IPS DF 4.7 (cell line): Measurements from ENCODE around the gene ZNF286A.
"Not testable (repeated sequence)": the region's sequence is repeated elsewhere in the genome, so short reads cannot be mapped to it uniquely, and the experiment has no call there.

Source experiments
- DNase-seq: peaks from one replicate; pipeline ENCODE4 v3.0.0-alpha.2; 2013; ENCODE audit warnings: low spot score; ENCODE audit errors: extremely low read depth

Gene ZNF286A

GRCh38 chr17:15698967-15699366 is 585 bp upstream of the ZNF286A start:
- DNase-seq, result not testable (repeated sequence)

DNA sequence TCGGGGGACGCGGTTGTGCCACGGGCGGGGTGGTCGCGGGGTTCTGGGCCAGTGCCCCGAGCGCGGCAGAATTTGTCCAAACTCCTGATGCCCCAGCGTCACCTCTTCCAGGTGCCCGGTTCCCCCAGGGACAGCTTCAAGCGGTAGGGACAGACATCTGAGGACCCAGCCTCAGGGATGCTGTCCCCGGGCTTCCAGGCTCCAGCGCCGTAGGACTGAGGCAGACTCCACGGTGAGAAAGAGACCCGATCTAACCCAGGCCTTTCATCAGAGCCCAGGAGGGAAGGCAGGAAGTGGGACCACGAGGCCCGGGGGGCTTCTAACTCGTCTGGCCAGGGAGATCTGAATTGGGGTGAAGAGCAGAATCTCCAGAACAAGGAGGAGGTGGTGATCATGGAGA is 385 bp downstream of the ZNF286A start:
- DNase-seq, result not testable (repeated sequence)

DNA sequence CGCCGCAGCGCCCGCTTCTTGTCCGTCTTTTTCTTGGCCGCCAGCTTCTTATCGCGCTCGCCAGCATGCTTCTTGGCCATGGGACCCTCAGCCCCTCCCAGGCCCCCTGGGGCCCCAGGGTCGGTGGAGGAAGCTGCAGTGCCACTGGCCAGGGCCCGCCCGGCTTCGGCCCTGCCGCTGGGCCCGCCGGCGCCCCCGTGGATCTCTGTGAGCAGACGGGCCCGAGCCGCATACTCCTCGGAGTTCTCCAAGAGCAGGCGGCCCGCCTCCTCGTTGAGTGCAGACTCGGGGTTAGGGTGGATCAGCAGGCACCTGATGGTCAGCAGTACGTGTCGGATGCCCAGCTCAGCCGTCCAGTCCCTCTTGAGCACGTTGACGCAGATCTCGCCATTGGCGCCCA is 4.7 kb downstream of the ZNF286A start:
- DNase-seq, result not testable (repeated sequence)

GRCh38 chr17:15704813-15705212 is 5.3 kb downstream of the ZNF286A start:
- not testable (repeated sequence) for DNase-seq

DNA sequence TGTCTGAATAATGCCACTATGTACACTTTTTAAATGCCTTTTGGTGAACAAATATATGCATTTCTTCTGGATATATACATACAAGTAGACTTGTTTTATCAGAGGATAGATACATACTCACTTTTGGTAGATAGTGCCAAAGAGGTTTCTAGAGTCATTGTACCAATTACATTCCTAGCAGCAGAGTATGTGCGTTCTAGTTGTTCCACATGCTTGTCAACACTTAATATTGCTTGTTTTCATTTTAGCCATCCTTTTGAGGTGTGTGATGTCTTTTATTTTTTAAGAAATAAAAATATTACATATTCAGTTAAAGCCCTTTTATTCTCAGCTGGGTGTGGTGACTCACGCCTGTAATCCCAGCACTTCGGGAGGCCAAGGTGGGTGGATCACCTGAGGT is 9.3 kb downstream of the ZNF286A start:
- not testable (repeated sequence) for DNase-seq

GRCh38 chr17:15716601-15717563 is 17.3 kb downstream of the ZNF286A start:
- not testable (repeated sequence) for DNase-seq

GRCh38 chr17:15730535-15730934 is 31.0 kb downstream of the ZNF286A start:
- DNase-seq, result not testable (repeated sequence)

DNA sequence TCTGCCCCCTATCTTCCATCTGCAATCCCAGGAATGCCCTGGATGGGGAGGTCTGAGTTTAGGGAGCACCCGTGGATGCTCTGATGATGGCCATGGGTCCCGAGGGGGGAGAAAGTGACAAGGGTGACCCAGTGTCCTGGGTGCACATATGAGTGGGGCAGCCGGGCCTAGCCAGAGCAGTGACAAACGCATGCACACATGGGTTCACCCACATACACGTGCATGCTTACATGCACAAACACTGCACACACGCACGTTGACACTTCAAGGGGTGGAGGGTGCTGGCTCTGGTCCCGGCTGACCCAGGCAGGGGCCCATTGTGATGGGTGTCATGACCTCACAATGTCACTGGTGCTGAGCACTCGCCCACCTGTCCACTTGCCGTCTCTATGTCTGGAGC is 32.3 kb downstream of the ZNF286A start, which contains the start of gene TBC1D26:
Gene TBC1D26, plus strand, starts transcription at position 384 of the 400 bp plus-strand sequence. CDS start 3,066 bp downstream, outside the sequence.
- not testable (repeated sequence) for DNase-seq

DNA sequence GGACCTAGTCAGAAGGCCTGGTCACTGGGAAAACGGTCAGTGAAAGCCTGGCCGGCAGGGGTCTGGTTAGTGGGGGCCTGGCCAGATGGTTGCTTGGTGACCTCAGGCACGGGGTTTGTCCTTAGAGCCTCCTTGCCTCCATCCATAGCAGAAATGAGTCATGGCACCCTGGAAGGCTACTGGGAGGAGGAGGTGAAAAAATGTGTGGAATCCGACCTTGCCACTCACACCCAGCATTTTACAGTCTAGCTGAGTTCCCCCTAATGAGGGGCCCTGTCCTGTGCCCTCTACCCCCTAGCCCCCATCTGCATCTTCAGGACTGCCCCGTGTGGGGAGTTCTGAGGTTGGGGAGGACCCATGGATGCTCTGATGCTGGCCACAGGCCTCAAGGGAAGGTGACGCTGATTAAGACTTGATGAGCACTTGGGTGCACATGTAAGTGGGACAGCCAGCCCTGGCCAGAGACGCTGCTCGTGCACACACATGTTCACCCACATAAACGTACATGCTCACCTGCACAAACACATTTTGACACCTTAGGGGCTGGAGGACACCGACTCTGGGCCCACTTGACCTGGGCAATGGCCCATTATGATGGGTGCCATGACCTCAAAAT is 33.7 kb downstream of the ZNF286A start:
- not testable (repeated sequence) for DNase-seq

GRCh38 chr17:15736578-15736977 is 37.0 kb downstream of the ZNF286A start:
- not testable (repeated sequence) for DNase-seq

DNA sequence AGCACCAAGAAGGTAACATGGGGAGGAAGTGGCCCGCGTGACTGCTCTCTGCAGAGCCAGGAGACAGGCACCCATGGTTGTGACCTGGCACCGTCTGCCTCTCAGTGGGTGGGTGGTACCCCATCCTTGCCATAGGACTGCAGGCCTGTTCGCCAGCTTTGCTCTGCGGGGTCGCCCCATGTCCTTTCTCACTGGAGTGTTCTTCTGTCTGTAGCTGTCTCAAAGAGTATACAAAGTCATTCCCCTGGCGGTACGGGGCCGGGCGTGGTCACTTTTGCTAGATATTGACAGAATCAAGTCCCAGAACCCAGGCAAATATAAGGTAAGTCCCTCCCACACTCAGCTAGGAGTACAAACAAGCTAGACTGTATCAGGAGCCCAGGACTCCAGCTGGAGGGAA is 38.5 kb downstream of the ZNF286A start:
- DNase-seq, result no peak

DNA sequence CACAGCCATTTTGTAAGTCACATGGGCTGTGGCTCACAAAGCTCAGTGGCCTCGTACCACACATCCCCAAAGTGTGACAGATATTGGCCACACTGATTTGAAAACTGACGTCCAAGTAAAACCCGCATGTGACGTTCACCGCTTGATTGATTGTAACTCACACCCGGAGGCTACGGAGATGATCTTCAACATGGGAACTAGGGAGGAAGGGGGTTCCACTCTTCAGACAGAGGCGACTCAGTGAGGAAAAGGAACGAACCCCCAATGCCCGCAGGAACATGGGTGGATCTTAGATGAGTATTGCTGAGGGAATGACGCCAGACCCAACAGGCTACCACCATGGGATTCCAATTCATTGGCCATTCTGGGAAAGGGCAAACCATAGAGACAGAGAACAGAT is 39.7 kb downstream of the ZNF286A start:
- not testable (repeated sequence) for DNase-seq

- not testable (repeated sequence) for DNase-seq
Observed at GRCh38 chr17:15740041-15740440, 40.5 kb downstream of the ZNF286A start.

DNA sequence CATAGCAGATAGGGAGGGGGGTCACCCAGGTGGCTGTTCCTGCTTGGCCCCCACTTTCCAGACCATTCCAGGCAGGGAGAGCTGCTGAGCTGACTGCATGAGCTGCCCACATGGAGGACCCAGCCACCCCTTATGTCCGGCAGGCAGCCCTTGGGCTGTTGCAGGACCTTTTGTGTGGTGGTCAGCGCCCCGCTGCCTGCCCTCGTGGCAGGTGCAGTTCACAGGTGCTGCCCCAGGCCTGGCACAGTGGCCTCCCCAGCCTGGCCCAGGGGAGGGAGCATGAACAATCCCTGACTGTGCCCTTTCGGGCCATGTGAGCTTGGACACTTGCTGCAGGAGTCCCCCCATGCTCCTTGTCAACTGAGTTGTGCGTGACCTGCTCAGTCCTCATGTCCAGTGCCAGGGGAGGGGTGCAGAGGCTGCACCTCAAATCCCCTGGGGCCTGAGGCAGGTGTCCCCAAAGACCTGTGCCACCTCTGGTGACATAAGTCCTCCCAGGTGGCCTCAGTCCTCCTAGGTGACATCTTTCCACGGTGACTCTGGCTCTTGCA is 41.1 kb downstream of the ZNF286A start:
- DNase-seq, result no peak

- DNase-seq, result no peak
Observed at GRCh38 chr17:15741624-15742023, 42.1 kb downstream of the ZNF286A start.

DNA sequence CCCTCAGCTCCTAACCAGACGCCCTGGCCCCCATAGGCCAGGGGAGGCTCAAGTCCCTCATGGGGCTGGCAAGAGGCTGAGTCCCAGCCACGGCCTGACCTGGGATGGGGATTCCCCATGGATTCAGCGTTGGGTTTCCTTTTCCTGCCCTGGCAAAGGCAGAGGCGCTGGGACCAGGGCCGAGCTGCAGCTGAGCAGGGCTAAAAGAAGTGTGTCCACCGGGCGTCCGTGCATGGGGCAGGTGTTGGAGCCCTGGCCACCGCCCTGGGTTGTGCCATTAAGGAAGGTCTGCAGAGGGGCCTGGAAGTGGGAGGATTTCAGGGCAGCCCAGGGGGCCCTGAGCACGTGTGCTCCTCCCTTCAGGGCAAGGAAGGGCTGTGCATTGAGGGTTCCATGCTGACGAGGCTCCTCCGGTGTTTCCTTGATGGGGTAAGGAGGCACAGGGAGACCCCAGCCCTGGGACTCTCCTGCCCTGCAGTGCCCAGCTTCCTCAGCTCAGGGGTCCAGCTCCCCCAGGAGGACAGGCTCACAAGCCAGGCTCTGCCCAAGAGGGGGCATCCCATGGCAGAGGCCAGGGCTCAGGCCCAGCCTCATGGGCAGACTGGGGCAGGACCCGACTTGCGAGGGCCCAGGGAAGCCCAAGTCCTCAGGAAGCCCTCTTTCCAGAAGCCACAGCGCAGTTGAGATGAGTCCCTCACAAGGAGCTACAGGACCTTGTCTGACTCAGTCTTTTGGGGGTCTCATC is 42.7 kb downstream of the ZNF286A start:
- DNase-seq, result no peak

GRCh38 chr17:15742921-15743320 is 43.4 kb downstream of the ZNF286A start:
- DNase-seq, result no peak

DNA sequence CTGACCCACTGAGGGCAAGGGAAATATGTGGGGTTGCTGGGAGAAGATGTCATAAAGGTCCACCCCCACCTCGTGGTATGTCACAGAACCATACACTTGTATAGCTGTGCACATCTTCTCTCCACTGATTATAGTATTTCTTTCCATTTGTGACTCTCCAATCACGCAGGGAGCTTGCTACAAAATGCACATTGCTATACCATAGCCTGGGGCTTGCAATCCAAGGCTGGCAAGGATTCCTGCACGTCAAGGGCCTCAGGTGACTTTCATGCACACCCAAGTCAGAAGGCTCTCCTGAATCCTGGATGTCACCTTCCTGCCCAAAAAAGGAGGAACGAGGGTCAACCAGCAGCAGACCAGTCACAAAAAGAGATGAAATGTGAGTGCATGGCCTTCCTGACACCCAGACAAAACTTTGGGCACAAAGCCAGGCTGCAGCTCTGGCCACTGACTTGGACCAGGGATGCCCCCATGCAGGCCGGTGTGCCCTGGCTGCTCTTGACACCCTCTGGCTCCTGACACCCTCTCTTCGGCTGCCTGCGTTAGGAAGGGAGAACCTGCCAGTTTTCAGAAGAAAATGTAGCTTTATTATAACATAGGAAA is 44.6 kb downstream of the ZNF286A start:
- DNase-seq, result no peak

- no peak for DNase-seq
Observed at GRCh38 chr17:15744885-15745284, 45.3 kb downstream of the ZNF286A start.

- not testable (repeated sequence) for DNase-seq
Observed at GRCh38 chr17:15749403-15749802, 49.9 kb downstream of the ZNF286A start.
